ENCODE results near the gene CTNND2.

The CTNND2 gene

DNA sequence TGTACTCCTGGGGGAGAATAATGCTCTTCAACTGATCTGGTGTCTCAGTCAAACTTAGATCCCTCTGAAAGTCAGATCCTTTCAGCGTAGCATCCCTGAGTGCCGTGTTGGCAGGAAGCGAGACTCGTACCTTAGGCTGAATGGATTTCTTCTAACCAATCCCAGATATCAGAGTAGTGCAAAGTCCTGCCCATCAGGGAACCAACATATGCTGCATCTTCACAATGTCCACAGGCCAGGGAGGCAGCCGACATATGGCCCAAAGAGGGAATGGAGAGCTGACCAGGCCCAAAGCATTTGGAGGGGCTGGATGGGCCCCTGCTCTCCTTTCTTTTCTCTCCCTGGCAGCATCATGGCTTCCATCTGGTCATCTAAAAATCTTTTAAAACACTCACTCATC lies 646.2 kb downstream of the CTNND2 start:
- no peak for DNase-seq (ENCODE audit: low spot score)

DNA sequence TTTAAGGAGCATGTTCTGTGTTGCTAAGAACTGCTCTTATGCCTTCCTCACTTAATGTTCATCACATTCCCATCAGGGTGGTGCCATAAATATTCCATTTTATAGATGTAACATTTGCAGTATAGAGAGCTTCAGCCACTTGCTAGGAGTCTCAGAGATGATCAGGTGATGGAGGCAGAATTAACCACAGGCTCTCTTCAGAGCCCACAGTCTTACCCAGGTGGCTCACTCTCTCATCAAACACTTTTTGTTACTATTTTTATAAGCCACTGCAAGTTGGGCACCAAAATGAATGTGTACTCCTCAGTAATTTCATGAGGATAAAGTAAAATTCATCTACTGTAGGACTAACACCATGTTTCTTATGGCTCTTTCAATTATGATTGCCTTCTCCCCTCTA lies 651.7 kb downstream of the CTNND2 start:
- DNase-seq (ENCODE audit: low spot score) = no peak

DNA sequence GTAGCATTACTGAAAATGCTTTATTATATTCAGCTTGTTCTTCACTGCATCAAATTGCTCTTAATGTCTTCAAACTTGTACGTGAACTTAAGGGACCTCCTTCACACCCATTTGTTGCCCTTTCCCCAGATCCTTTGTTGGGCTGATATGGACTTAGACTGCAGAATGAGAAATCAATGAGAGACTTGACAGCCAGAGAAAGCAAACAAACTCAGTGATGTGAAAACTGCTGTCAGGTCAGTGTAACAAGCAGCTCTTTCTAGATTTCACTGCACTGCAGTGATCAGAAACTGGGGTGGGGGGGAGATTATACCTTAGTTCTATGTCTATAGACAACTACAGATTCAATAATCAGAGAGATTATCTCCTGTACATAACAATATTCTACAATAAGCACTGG lies 652.2 kb downstream of the CTNND2 start:
- no peak for DNase-seq (ENCODE audit: low spot score)

DNA sequence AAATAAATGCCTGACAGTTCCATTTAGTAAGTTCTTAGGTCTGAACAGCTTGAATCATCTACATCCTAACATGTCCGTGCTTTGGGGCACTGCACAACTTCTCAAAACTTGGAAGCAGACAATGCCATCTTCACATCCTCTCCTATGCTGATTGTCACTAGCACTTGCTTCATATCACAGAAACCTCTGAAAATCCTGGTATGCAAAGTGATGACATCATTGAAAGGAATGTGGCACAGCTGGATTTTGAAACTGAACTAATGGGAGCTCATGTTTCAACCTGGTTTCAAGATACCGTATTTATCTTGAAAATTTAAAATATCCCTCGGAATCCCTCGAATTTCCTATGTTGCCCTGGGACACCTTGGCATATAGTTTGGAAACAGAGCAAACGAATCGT lies 653.0 kb downstream of the CTNND2 start:
- no peak for DNase-seq (ENCODE audit: low spot score)

DNA sequence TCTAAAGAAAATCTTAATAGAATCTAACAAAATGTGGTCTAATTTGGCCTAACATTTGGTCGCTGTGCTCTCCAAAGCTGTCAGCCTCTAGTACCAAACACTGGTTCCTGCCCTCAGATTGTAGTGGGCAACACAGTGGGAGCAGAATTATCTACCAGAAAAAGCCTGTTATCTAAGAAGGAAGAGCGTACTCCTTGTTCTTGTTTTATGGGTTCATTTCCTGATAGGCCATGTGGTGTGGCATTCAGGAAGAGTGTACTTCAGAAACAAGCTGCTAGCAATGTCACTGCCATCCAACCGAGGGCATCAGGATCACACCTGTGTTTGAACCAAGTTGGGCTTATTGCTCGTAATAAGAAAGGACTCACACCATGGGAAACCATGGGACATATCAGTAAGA lies 655.3 kb downstream of the CTNND2 start:
- no peak for DNase-seq (ENCODE audit: low spot score)

DNA sequence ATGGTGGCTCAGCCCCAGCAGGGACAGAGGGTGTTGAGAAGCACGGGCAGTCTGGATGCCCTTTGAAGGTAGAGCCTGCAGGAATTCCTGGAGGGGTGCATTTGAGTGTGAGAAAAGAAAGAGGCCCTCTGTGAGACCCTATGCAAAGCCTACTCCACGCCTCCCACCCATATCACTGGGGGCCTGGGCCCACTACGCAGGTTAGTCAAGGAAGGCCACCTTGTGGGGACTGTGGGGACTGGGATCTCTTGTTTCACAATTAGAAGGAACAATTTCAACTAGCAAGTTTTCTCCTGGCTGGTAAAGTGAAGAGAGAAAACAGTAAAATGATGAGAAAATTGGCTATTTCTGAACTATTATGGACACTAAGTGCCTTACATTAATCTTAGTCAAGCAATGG lies 657.0 kb downstream of the CTNND2 start:
- no peak for DNase-seq (ENCODE audit: low spot score)

DNA sequence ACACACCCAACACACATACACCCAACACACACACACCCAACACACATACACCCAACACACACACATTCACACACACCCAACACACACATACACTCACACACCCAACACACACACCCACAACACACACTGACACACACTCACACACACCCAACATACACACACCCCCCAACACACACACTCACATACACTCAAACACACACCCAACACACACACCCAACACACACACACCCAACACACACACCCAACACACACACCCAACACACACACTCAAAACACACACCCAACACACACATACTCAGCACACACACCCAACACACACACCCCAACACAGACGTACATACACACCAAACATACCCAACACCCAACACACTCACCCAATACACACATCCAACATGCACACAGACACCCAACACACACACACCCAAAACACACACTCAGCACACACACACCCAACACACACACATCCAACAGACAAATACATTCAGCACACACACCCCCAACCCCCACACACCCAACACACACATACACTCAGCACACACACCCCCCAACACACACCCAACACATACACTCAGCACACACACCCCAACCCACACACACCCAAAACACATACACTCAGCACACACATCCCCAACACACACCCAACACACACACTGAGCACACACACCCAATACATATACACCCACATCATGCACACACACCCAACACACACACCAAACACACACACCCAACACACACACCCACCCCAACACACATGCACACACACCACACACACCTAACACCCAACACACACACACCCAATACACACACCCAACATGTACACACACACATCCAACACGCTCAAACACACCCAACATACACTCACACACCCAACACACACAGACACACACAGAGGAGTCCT lies 663.7 kb downstream of the CTNND2 start:
- DNase-seq (ENCODE audit: low spot score) = no peak

DNA sequence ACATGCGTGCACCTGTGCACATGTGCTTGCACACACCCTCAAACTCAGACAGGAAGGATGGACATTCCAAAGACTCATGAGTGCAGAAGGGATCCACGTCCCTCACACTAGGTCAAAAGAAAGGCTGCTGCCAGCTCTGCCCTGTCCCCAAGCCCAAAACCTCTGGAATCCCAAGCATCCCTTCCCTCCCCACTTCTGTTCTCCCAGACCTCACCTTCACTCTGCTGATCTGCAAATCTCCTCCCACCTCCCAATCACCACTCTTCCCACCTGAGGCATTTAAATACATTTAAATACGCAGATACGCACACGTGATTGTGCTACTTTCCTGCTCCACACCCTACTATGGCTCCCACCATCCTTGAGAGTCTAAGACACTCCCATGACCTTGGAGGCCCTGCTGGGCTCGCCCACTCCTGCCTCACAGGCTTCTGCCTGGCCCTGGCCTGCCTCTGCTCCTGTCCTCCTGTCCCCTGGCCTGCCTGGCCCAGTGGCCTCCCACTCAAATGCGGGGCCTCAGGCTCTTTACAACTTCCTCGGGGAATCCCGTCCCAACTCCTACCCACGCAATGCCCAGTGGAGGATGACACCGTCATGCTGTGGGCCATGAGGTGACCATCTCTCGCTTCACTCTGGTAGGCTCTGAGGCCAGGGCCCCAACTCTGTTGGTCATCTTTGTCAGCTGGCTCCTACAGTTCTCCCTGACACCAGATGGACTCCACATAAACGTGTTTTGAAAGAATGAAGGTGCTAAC lies 664.8 kb downstream of the CTNND2 start:
- DNase-seq (ENCODE audit: low spot score) = peak; percentile 10

DNA sequence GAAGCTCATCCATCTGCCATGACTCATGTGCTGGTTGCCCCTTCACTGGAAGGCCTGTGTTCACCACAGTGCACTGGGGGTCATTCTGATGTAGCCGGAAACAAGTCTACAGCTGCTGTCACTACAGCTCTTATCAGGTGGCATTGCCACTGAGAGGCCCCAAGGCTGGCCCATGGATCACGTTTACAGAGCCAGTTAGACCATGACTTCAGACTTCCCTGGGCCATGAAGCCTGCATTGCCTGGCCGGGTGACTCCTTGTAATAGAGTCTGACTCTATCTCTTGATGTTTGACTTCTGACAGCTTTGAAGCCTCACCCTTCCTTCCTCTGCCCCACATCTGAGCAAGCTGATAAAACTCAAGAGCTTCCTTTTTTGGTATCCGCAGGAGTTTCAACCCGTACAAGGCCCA lies 669.7 kb downstream of the CTNND2 start:
- DNase-seq (ENCODE audit: low spot score) = no peak

DNA sequence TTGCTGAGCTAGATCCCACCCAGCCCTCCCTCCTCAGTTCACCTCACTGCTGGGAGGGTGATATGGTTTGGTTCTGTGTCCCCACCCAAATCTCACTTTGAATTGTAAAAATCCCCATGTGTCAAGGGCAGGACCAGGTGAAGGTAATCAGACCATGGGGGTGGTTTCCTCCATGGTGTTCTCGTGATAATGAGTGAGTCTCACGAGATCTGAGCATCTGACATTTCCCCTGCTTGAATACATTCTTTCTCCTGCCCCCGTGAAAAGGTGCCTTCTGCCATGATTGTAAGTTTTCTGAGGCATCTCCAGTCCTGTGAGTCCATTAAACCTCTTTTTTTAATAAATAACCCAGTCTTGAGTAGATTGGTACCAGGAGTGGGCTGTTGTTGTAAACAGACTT lies 673.4 kb downstream of the CTNND2 start:
- no peak for DNase-seq (ENCODE audit: low spot score)

DNA sequence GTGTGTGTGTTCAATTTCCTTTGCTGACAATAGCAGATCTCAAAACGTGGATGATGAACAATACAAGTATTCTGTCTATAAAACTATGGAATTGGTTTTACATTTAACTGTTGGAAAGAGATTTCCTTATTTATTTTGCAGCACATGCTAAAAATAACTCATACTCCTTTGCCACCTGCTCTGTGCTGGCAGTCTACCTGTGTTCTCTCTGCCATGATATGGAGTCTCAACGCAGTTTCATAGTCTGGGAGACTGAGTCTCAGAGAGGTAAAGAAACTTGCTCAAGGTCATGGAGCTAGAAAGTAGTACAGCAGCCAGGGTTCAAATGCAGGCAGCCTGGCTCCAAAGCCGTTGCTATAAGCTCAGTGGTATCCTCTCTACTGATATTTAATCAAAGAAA lies 677.2 kb downstream of the CTNND2 start:
- DNase-seq (ENCODE audit: low spot score) = no peak

DNA sequence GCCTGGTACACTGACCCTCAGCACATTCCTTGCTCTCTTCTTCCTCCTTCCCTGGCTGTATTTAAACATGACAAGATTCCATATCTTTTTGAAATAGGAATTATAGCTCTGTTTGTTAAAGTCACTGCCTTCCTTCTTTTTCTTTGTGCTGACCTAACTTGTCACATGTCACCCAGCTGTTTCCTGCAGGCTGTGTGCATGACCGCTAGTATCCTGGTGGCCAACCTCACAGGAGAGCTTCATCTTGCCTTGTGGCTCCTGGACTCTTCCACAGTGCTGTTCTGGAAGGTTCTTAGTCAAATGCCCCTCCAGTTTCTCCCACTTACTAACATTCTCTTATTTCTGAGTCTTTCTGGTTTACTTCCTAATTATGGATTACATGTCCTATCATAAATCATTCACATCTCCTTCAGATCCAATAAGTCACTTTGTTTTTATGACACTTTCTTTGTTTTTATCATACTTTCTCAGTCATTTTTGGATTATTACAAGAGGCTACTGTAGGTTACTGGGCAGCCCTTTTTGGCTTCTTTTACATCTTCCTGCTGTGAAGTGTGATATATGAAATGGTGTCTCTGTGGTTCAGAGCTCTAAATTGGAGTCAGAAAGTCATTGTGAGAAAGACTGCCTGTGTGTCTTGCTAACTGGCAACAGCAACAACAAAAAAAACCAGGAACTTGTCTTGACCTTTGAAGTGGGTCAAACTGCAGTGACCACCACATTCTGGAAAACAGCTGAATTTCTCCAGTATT lies 679.6 kb downstream of the CTNND2 start:
- DNase-seq (ENCODE audit: low spot score) = no peak

DNA sequence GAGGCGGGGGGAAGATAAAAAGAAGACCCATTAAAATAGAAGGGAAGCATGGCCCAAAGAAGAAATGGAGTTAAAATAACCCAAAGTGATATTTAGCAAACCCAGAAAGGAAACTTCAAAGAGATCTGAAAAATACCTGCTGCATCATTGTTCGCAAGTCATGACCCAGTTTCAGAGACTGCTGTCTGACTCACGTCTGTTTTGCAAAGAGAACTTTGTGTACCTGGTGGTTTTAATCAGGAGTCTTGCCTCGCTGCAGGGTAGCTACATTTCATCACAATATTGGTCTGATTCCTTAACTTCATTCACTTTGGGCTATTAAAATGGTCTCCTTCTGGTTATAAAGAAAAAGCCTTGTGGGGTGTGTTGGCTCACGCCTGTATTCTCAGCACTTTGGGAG lies 682.1 kb downstream of the CTNND2 start:
- no peak for DNase-seq (ENCODE audit: low spot score)

DNA sequence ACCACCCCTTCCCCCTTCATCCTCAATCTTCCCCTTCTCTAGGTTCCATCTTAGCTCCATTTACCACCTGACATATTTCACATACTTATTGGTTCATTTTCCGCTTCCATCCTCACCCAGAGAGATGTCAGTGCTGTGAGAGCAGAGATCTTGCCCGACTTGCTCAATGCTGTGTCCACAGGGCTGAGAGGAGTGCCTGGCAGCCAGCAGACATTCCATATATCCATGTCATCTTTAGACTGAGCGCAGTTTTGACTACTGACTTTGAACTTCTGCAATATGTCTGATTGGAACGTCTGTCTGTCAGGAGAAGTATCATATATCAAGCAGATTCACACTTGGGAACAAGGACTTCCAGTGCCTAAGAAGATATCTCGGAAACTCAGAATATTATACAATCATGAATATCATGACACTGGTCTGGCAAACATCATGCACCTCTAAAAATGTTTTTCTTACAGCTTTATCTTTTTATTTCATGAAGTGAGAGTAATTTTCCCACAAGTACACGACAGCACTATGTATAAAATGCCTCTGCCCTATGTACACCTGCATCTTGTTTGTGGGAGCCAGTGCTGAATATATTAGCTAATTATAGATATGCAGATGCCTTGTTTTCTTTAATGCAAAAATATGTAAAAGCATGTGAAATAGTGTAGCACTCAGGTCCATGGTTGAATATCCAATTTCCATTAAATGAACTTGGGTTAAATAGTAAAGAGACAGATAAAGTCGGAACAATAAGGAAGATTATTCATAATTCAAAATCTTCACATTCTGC lies 689.2 kb downstream of the CTNND2 start:
- no peak for DNase-seq (ENCODE audit: low spot score)

DNA sequence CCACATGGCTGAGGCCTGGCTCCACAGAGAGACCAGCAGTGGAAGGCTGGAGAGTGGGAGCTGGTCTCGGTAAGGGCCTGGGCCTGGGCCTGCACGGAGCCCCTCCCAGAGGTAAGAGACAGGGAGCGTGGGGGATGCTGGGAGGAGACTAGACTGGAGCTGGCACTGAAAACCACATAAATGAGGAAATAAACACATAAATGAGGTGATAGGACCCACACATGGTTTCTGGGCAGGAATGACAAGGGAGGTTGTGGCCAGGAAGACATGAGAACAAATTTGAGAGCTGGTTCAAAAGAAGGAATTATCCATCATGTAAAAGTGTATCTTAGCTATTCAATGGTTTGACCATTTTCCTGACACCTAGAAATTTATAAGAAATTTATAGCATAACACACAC lies 691.5 kb downstream of the CTNND2 start:
- DNase-seq (ENCODE audit: low spot score) = no peak

DNA sequence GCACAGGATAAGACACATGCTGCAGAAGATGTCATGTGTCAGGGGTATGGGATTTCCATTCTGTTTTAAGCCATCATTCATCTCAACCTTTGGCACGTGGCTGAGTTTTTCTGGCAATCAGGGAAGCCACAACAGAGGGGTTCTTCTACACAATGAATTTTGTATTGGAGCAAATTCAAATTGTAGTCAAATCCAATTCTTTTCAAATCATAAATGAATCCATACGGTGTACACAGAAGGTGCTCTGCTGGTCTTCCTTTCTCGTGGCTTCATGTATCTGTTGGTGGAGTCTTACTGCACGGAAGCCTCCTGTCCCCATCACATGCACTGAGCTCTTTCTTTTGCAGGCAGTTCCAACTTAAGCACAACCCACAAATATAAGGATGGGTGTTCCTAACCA lies 706.5 kb downstream of the CTNND2 start:
- no peak for DNase-seq (ENCODE audit: low spot score)

DNA sequence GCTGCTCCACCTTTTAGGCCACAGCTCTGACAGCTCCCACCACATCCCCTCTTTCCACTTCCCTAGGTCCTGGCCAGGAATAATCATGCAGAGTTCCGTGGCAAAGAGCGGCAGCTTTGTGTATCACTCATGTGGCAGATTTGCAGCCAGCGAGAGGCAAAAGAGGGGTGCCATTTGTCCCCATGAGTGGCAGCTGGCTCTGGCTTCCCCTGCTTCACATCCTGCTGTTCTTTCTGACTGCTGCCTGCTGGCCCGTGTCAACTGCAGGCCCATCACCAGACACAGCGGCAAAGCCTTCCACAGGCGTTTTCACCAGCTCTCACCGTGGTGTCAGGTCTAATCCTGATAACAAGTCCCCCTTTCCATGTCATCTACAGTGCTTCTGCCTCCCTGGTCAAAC lies 712.6 kb downstream of the CTNND2 start:
- no peak for DNase-seq (ENCODE audit: low spot score)

DNA sequence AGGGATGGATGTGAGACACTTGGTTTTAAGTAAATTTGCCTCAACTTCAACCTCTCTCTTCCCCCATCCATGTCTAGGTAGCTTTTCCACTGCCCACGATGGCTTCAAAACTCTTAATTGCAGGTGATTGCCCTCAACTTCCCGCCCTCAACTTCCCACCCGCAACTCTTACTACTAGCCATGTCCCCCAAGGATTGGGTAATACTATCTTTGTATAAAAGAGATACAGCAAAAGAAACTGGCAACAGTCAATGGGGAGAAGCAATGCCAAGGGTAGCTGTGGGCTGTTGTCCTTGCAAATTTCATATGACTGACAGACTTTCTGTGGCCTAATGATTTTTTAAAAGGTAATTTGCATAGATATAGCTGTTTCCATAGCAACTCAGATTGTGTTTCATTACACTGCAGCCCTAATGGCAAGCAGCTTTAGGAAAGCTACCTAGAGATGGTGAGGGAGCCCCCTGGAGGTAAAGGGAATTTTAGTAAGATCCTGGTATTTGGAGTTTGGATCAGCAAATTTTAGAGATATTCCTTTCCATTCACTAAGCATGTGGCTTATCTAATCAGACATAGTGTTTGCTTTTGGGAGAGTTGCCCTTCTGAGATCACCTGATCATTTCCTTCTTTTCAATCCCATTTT lies 721.7 kb downstream of the CTNND2 start:
- DNase-seq (ENCODE audit: low spot score) = peak; percentile 46

DNA sequence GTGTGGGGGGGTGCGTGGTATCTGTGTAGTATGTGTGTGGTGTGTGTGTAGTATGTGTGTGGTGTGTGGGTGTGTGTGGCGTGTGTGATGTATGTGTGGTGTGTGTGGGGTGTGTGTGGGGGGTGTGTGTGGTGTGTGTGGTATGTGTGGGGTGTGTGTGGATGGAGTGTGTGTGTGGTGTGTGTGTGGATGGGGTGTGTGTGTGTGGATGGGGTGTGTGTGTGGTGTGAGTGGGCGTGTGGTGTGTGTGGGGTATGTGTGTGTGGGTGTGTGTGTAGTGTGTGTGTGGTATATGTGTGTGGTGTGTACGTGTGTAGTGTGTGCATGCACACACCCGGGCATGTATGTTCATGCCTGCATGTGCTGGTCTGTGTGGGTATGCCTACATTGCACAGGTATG lies 722.3 kb downstream of the CTNND2 start:
- DNase-seq (ENCODE audit: low spot score) = no peak

DNA sequence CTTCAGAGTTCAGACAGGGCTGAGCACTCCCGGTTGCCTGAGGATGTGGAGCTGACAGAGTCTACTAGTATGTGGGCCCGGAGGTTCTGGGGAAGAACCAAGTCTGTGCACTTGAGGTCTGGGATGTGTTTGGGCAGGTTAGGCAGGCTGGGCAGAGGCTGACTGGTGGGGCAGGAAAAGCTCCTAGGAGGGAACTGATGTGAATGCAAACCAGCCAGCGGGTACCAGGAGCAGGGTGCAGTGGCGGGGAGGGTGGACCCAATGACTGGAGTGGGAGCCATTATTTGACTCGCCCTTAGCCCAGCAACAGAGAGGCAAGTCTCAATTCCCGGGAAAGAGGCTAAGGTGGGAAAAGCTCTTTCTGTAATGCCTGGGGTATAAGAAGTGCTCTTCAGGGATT lies 723.4 kb downstream of the CTNND2 start:
- DNase-seq (ENCODE audit: low spot score) = no peak

All from SK-N-DZ (cell line).